Measurements from ENCODE around the gene TRAPPC14. TPM values are rescaled to one million over a fixed set of nuclear protein-coding genes. Genes with fewer than 3 reads are reported as not detected.

Gene TRAPPC14
- total and polyA plus RNA-seq, 9 of the 15 experiments (the other 6 are each of a cell fraction or from before 2014, with no cell fraction given), result 0.42 to 45.9 (median 18.2) TPM

DNA sequence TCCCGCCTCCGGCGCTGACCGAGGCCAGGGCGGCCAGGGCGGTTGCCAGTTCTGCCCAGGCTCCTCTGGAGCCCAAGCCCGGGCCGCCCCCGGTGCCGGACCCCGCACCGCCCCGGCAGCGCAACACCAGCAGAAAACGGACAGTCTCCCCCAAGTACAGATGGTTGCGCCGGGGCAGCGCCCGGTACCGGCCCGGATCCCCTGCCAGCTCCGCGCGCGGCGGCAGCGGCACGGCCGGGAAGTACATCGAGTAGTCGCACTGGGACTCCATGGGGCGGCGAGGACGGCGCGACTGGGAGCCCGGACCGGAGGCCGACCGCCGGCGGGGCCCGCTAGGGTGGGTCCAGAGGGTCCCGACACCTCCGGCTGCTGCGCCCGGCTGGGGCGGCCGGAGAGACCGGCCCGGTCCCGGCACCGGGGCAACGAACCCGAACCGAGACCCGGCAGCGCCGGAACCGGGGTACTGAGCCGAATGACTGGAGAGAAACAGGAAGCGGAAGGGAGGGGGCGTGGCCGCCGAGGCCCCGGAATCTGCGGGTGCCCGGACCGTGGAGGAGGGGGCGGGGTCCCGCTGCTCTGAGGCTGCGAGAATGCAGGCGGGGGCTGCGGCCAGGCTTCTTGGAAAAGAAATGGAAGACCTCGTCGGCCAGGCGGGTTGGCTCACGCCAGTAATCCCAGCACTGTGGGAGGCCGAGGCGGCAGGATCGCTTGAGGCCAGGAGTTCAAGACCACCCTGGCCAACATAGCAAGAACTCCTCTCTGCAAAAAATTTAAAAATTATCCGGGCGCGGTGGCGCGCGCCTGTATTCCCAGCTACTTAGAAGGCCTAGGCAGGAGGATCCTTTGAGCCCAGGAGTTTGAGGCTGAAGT is at the start of gene TRAPPC14 (continued):
- TF ChIP-seq EGR1 (conservative IDR thresholded peaks at IDR 0.05) (peak; percentile 87), PTRF (tag; IDR thresholded peaks at IDR 0.05) (0 out of 2 replicates have a peak, but pooled peaks have one; percentile 28), CBX2 (IDR thresholded peaks at IDR 0.05; ENCODE audit: insufficient read depth, low read length, poor library complexity, severe bottlenecking) (no peak), ZBTB1 (CRISPR knock-in tag; IDR thresholded peaks at IDR 0.05; ENCODE audit: borderline replicate concordance, low read depth) (peak; percentile 69; the same call in 1 of the 2 replicates), GABPB1 (CRISPR knock-in tag; IDR thresholded peaks at IDR 0.05) (peak; percentile 85), ZFPM2 (CRISPR knock-in tag; IDR thresholded peaks at IDR 0.05) (0 out of 2 replicates have a peak, but pooled peaks have one; percentile 90), SMARCE1 (IDR thresholded peaks at IDR 0.05) (peak; percentile 11; the same call in 1 of the 2 replicates), LARP7 (IDR thresholded peaks at IDR 0.05) (0 out of 2 replicates have a peak, but pooled peaks have one; percentile 59), SOX6 (IDR thresholded peaks at IDR 0.05) (no peak; the same call in none of the 2 replicates), SP1 (CRISPR knock-in tag; IDR thresholded peaks at IDR 0.05) (peak; percentile 89), KLF13 (tag; IDR thresholded peaks at IDR 0.05; ENCODE audit: borderline replicate concordance, low read depth) (peak; percentile 97), HDAC1 (IDR thresholded peaks at IDR 0.05) (peak in 1 of 2 experiments; percentile 73; a peak in 2 of 4 replicates), CC2D1A (IDR thresholded peaks at IDR 0.05) (peak; percentile 43; the same call in 1 of the 2 replicates), MNT (conservative IDR thresholded peaks at IDR 0.05) (peak; percentile 66 to 85), TAF7 (tag; IDR thresholded peaks at IDR 0.05) (0 out of 2 replicates have a peak, but pooled peaks have one; percentile 44), ZNF263 (CRISPR knock-in tag; IDR thresholded peaks at IDR 0.05; ENCODE audit: borderline replicate concordance) (no peak), MEF2D (tag; conservative IDR thresholded peaks at IDR 0.05; ENCODE audit: low read depth) (no peak), ZFX (CRISPR knock-in tag; IDR thresholded peaks at IDR 0.05) (peak; percentile 83), POLR2A (conservative IDR thresholded peaks at IDR 0.05) (peak; percentile 90), HMG20A (CRISPR knock-in tag; conservative IDR thresholded peaks at IDR 0.05) (no peak), SAP30 (IDR thresholded peaks at IDR 0.05; ENCODE audit: borderline replicate concordance, insufficient read depth, low read depth, low read length, poor library complexity, severe bottlenecking) (peak; percentile 75), ARNT (IDR thresholded peaks at IDR 0.05) (0 out of 4 replicates have a peak, but pooled peaks of 1 of the 2 experiments have one; percentile 47), OTX1 (CRISPR knock-in tag; IDR thresholded peaks at IDR 0.05) (no peak), DPF2 (IDR thresholded peaks at IDR 0.05) (peak; percentile 74; the same call in 1 of the 2 replicates)
- TF ChIP-seq, protein P1, sequence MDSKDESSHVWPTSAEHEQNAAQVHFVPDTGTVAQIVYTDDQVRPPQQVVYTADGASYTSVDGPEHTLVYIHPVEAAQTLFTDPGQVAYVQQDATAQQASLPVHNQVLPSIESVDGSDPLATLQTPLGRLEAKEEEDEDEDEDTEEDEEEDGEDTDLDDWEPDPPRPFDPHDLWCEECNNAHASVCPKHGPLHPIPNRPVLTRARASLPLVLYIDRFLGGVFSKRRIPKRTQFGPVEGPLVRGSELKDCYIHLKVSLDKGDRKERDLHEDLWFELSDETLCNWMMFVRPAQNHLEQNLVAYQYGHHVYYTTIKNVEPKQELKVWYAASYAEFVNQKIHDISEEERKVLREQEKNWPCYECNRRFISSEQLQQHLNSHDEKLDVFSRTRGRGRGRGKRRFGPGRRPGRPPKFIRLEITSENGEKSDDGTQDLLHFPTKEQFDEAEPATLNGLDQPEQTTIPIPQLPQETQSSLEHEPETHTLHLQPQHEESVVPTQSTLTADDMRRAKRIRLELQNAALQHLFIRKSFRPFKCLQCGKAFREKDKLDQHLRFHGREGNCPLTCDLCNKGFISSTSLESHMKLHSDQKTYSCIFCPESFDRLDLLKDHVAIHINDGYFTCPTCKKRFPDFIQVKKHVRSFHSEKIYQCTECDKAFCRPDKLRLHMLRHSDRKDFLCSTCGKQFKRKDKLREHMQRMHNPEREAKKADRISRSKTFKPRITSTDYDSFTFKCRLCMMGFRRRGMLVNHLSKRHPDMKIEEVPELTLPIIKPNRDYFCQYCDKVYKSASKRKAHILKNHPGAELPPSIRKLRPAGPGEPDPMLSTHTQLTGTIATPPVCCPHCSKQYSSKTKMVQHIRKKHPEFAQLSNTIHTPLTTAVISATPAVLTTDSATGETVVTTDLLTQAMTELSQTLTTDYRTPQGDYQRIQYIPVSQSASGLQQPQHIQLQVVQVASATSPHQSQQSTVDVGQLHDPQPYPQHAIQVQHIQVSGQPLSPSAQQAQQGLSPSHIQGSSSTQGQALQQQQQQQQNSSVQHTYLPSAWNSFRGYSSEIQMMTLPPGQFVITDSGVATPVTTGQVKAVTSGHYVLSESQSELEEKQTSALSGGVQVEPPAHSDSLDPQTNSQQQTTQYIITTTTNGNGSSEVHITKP (IDR thresholded peaks at IDR 0.05; ENCODE audit: partially characterized antibody), result peak; percentile 51
